HG02943 (cell line): ENCODE results near the gene SNAPC2.
A peak's percentile ranks its signal among the peaks of the same experiment; 100 is the strongest.
"Not testable (repeated sequence)": the region's sequence is repeated elsewhere in the genome, so short reads cannot be mapped to it uniquely, and the experiment has no call there.

Experiments
- ATAC-seq: cut with Tn5 transposase; IDR thresholded peaks from one replicate; pipeline ENCODE4 v1.9.1; 2021; ENCODE audit warnings: mild to moderate bottlenecking, low read depth, moderate library complexity; ENCODE audit not compliant: unreplicated experiment

Gene SNAPC2

DNA sequence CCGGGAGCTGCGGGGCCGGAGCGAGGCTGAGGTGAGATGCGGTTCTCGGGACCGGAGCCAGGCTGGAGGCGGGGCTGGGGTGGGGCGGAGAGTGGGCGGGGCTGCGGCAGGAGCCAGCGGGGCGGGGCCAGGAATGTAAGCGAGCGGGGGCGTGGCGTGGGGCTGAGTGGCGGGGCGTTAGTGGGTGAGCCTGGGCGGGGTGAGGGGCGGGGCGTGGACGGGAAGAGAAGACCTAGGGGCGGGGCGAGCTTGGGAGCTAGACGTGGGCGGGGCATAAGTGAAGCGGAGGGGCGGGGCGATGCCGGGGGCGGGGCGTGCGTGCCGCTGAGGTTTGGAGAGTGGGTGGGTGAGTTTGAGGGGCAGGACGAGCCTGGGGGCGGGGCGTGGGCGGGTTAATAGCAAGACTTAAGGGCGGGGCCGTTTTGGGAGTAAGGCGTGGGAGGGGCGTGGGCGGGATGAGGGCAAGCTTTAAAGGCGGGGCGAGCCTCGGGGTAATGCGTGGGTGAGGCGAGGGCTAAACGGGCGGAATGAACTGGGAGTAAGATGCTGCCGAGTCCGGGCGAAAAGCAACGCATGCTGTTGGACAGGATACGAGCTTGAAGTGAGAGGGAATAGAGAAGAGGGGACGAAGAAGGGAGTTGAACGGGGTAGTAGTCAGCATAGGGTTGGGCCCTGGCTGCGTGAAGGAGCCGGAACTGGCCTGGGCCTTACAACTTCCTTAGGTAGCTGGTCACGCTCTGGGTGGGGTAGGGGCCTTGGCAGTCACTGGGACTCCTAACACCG lies 572 bp downstream of the SNAPC2 start:
- ATAC-seq, result peak; percentile 47

DNA sequence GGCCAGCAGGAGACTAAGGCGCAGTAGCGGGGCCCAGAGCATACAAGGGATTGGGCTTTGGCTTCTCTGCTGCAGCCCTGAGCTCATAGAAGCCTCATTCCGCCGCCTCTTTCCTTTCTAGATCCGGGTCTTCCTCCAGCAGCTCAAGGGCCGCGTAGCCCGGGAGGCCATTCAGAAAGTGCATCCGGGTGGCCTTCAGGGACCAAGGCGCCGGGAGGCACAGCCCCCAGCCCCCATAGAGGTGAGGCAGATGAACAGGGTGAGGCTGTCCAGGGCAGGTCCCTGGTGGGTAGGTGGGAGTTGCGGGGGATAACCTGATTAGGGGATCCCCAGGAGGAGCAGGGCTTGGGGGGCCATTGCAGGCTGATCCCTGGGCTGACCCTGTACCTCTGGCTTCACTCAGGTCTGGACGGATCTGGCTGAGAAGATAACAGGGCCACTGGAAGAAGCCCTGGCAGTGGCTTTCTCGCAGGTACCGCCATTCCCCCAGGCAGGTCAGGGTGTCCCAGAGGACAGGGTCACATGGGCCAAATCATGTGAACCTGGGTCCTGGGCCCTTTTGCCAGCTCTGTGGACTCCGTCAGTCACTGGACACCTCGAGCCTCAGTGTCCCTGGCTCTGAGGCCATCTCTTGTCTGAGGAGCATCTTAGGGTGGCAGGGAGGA lies 1.3 kb downstream of the SNAPC2 start:
- no peak for ATAC-seq

DNA sequence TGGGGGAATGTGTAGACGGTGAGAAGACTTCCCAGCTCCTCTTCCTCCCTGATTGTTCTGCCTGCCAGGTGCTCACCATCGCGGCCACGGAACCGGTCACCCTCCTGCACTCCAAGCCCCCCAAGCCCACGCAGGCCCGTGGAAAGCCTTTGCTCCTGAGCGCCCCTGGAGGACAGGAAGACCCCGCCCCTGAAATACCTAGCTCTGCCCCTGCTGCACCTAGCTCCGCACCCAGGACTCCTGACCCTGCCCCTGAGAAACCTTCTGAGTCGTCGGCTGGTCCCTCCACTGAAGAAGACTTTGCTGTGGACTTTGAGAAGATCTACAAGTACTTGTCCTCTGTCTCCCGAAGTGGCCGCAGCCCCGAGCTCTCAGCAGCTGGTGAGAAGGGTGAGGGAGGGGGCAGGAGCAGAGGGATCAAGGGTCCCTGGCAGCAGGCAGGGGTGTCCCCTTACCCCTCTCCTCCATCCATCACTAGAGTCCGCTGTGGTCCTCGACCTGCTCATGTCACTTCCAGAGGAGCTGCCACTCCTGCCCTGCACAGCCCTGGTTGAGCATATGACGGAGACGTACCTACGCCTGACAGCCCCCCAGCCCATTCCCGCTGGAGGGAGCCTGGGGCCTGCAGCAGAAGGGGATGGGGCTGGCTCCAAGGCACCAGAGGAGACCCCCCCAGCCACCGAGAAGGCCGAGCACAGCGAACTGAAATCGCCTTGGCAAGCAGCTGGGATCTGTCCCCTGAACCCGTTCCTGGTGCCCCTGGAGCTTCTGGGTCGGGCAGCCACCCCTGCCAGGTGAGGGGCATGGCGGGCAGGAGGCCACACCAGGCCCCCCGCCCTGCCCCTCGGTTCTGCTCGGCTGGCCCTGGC lies 2.1 kb downstream of the SNAPC2 start:
- no peak for ATAC-seq

DNA sequence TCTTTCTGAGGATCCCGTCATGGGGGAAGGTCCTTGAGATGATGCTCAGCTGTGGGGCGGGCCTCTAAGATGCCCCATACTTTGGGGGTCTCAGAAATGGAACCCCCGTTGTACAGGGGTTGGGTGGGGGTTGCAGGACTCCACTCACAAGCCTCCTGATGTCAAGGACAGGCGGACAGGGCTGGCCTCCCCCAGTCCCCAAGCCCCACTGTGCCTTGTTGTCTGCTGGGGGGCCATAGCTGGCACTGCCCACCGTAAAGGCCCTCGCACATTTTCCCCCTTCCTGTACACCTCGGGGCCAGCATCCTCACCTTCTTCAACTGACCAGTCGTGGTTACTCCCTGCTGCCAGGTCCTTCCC lies 2.7 kb downstream of the SNAPC2 start:
- no peak for ATAC-seq

DNA sequence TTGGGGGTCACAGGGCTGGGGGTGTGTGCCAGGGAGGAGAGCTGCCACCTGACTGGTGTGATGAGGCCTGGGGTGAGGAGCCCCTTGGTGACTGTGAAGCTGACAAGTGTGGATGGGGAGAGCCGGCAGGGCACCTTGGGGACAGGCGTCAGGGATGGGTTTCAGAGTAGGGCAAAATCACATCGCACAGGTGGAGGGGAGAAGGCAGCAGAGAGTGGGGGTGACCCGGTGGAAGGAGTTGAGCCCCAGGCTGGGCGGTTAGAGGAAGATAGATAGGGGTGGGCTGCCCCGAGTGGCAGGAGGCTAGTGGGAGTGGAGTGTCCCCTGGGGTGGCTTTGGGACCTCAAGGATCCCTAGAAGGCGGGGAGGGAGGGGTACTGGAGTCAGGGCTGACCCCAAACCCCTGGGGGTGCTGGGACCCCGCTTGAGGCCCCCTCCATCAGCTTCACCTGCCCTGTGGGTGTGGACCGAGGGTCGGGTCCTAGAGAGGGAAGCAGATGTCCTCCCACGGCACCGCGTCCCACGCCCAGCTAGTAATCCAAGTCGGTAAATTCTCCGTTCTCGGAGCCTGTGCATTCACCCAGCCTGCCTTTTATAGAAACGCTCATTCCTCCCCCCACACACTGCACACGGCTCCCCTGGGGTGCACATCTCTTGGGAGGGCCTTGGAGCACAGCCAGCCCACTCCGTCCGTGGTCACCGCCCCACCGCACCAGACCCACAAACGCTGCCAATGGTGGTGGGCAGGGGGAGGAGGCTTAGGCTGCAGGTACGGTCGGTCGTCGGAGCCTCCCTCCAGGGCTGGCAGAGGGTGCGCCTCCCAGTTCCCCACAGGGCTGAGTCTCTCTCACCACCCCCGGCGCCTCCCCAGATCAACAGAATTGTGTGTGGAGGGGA lies 3.4 kb downstream of the SNAPC2 start:
- ATAC-seq, result no peak

DNA sequence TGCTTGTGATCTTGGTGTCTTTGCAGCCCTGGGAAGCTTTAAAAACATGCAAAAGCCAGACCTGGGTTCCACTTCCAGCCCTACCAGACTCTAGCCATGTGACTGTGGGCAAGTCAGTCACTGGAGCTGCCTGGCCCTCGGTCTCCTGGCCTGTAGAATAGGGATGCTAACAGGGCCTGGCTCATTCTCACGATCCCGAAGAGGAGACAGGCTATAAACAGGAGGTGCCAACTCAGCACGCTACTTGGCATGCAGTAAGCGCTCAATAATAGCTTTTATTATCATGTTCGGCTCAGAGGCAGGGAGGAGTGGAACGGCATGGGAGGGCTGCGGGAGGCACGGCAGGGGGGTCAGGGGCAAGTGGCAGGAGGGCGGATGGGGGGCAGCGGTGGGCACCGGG lies 4.1 kb downstream of the SNAPC2 start:
- ATAC-seq, result no peak

DNA sequence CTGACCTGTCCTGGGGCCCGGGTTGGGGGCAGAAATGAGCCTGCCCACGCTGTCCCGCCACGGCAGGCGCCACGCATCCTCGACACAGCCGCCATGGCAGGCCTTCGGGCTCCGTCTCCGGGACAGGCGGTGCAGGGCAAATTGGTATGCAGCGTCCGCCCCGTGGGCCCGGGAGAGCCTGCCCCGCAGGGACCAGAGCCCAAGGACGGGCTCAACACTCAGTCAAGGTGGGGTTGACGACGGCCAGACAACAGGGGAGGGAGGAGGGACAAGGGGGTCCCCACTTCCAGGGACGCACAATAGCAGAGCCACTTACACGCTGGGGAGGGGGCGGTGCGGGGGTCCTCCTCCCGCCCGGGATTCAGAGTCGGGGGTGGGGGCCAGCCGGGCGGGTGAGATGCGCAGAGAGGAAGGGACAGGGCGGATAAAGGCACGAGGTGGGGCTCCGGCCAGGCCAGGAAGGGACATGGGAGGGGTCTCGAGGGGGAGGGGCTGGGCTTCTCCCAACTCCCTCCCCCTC lies 4.6 kb downstream of the SNAPC2 start:
- no peak for ATAC-seq

DNA sequence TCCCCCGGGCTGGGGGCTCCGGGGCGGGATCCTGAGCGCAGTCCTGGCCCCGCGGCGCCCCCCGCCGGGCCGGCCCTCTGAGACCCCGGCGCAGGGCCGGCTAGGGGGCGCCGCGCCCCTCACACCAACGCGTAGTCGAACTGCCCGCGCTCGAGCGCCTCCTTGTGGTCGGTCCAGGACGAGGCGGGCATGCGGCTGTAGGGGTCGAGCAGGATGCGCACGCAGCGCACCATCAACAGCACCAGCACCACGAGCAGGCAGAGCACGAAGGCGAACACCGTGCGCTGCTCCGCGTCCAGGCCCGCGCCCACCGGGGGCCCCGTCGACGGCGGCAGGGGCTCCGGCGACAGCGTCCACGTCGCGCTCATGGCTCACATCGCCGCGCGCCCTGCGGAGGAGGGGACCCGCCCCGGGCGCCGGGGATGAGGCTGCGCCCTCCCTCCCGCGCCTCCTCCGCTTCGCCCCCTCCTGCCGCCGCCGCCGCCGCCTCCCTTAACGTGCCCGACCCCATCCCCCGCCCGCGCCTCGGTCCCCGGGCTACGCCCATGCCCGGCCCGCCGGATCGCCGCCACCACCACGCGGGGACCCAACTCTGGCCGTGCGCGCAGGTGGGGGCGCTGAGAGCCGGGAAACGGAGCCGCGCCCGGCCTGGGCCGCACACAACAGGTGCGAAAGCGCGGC lies 5.2 kb downstream of the SNAPC2 start:
- no peak for ATAC-seq

DNA sequence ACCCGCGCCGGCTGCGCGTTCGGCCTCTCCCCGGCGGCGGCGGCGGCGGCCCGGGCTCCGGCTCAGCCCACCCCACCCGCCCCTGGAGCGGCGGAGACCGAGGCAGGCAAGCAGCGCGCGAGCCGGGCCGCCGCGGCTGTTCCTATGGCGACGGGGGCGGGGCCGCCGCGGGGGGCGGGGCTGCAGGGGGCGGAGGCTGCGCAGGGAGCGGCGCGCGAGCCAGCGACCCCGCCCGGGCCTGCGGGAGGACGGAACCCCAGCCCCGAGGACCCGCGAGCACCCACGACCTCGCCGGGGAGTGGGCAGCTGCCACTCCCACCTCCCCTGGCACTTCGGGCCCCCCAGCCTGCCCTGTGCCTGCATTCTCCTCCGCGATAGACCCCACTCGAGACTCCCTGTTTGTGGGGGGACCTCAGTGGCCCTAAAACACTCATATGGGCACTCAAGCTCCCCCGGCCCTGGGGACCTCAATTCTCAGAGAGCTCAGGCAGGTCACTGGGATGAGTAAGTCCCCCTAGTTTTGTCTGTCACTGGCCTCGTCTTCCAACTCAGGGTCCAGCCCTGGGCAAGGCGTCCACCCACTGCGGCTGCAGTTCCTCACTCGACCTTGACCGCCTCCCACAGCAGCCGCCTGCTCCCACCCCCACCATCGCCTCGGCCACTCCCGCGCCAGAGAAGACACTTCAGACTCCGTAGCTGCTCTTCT lies 6.0 kb downstream of the SNAPC2 start, which contains the start of gene CTXN1:
TSS of gene CTXN1 (minus strand) at position 115 of the 706 bp plus-strand sequence. CDS start 597 bp downstream, outside the sequence.
- no peak for ATAC-seq

DNA sequence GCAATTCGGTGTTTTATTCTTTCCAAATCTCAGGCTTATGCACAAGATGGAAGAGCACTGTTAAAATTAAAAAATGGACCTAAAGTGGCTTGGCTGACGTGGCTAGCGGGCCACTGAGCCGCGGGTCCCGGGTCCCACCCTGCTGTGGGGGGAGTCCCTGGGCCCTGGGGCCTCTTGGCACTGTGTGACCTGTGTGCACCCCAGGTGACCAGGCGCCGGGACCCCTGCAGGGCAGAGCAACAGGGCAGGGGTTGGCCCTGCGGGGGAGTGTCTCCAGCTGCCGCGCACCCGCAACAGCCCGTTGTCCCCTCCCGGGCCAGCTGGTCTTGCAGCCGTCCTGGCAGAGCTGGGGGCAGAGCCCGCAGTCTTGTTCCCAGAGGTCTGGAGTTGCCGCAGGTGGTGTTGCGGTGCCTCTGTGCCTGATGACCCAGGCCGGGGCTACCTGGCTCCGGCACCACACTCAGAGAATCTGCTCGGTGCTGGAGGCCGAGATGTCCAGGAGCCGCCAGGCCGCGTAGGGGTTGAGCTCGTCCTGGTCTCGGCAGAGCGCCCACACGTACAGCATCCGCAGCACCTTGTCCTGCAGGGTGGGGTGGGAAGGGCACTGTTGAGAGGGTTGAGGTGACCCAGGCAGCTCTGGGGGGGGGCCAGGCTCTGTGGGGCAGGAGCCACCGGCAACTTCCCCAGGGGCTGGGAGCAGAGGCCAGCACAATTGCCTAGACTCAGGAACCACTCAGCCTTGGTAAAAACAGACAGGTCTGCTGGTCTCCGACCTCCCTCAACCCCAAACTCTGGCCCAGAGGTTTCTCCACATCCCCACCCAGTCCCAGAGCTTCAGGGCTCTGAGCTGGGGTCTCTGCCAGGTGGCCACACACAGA lies 6.8 kb downstream of the SNAPC2 start:
- no peak for ATAC-seq

DNA sequence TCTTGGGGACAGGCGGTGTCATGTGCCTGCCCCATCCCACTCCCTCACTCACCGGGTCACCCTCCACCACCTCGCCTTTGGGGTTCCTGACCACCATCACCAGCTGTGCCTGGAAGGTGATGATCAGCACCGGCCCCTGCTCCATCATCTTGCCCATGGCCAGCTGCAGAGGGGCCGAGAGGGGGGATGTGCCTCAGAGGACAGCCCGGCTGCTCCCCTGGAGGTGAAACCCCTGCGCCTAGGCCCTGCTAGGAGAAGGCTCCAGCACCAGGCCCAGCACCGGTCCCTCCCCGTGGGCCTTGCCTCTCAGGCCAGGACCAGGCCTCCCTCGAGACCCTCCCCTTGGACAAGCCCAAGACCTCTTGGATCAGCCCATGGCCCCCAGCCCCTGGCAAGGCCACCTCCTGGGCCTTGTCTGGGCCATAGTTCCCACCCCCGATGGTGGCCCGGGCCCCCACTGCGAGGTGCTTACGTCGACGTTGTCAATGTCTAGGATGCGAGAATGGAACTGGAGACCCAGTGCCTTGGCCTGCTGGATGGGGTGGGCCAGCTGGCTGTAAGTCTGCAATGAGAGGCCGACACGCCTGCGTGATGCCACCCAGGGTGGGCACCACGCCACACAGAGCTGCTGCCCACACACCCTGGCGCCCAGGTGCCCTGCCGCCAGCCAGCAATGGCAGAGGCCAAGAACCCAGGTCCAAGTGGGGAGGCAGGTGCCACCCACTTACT lies 7.6 kb downstream of the SNAPC2 start:
- ATAC-seq, result no peak

DNA sequence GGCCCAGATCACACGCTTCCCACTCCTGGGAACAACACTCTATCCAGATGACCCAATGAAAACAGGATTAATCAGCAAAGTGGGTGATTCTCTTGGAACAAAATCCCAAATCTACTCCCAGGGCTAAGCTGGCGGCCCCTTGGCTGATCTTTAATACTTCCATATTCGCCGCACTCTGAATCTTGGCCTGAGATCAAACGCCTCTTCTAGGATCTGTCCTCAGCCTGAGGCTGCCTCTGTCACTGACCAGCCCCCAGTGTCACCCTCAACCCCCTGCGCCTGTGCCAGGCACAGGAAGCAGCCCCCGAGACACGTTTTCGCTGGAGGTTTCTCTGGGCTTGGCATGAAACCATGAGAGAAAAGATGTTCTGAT lies 8.2 kb downstream of the SNAPC2 start:
- ATAC-seq, result no peak

DNA sequence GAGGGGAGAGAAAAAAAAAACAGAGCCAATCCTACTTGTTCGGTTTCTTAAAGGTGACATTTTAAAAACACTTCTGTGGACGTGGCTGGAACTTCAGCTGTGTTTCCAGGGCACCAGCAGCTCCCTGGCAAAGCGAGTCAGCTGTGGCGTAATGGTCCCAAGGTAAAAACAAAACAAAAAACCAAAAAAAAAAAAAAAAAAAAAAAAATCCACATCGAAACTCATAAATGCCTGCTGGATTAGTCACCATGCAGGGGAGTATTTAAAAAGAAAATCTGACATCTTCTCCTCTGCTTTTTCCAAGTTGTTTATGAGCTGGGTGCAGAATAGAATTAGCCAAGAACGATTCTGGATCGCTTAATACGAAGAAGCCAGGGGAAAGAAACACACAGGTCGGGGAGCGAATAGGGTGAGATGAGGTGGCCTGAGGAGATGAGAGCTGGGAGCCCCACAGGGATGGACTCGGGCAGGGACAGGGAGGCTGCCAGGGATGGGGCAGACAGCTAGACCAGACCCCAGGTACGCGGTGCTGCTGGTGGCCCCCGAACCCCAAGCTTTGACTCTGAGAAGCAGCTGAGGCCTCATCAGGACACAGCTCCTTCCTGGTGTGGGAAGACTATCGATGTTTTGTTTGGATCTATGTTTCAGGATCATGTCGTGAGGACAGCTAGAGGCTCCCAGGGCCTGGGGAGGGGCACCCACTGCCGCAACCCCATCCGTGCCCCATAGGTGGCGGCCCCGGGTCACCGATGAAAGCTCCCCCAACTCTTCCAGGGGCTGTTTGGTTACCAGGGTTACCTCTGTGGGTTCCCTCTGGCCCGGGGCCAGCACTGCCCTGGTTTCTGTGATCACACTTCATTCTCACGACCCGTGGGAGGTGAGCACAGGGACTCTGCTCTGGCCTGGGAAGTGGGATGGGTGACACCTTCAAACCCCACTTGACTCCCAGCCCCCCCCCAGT lies 8.9 kb downstream of the SNAPC2 start:
- no peak for ATAC-seq

DNA sequence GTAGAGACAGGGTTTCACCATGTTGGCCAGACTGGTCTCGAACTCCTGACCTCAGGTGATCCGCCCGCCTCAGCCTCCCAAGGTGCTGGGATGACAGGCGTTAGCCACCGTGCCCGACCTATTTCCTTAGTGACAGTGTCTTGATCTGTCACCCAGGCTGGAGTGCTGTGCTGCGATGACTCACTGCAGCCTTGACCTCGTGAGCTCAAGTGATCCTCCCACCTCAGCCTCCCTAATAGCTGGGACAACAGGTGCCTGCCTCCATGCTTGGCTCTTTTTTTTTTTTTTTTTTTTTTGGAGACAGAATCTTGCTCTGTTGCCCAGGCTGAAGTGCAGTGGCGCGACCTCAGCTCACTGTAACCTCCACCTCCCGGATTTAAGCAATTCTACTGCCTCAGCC lies 9.9 kb downstream of the SNAPC2 start:
- ATAC-seq, result not testable (repeated sequence)

DNA sequence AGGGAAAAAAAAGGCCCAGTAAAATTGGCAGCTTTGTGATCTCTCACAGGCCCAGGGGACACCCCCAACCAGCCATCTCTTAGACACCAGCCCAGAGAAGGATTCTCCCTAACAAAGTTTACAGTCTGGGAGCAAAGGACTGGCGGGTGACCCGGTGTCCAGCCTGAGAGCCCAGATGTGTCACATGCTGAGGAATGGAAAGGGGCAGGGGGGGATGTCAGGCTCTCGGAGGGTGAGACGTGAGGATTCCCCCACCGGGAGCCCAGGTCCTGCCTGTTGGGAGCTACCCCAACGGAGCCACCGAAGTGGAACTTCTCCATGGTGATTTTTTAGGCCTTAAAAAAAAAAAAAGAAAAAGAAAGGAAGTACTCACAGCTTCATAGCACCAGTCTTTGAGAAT lies 10.6 kb downstream of the SNAPC2 start:
- ATAC-seq, result no peak
